ENCODE results near the gene CD46.

The CD46 gene

DNA sequence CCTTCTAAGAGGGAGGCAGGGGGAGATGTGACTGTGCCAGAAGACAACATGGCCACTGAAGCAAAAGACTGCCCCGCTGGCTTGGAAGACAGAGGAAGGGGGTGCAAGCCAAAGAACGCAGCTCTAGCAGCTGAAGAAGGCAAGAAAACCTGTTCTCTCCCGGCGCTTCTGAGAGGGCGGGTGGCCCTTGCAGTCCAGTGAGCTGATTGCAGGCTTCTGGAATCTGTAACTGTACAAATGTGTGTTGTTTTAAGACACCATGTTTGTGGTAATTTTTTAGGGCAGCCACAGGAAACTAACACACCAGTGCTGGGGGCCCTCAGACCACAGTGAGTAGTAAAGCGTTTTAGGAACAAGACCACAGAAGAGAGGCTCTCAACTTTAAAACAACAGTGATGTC, 47.0 kb downstream of the CD46 start:
- no peak for DNase-seq

GRCh38 chr1:207799989-207800648, 48.3 kb downstream of the CD46 start:
- DNase-seq = no peak

DNA sequence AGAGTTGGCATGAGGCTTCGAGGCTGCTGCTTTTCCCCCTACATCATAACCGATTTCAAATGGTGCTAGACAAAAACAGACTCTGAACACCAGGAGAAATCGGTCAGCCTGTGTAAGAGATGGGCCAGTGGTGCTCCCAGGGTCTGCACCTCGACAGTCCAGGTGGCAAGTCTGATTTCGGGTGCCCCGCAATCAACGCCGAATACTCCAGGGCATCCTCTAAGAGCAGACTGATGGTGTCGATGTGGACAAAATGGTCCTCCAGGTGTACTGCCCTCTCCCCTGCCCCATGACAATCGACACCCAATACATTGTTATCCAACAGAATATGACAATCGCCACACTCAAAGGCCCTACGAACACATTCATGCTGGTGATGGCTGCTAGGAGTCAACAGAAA, 50.0 kb downstream of the CD46 start:
- DNase-seq = no peak

DNA sequence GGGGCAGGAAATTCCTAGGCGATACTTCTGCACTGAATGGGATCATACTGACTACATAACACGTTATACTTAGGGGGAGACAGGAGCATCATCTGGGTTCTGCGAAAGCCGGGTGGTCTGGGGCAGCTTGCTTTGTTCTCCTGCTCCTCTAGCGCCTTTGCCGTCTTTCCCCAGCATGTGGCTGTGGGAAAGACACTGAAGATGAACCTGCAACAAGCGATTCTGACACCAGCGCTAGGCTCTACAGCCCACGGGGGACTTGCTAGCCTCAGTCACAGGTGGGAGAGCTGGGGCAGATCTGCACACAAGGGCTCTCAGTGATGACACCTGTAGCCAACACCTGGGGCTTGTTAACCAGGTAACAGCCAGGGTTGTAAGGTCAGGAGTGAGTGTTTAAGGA, 51.8 kb downstream of the CD46 start:
- no peak for DNase-seq

GRCh38 chr1:207804721-207805468, 53.0 kb downstream of the CD46 start:
- no peak for DNase-seq

DNA sequence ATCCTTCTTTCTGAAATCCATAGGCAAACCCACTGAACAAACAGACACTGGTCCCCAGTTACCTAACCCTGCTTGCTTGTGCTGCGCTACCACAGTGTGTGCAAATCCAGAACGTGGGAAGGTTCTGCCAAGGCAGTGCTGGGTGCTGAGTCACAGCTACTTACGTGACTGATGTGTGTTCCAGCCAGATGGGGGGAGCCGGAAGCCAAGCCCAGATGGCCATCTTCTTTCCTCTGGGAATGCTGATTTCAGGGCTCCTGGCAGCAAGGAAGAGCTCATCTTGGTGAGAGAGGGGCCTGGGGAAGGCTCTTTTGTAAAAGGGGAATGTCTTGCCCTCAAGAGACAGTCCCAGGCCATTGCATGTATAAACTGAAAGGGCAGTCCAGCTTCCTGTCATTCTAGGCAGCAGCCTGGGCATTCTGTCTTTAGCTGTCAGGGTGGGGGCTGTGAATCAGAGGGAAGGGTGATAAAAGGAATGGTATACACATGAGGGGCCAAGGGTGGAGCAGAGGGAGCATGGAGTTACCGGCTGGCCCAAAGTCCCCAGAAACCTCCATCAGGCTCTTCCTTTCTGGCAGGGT, 54.1 kb downstream of the CD46 start:
- DNase-seq = no peak

GRCh38 chr1:207806531-207807325, 54.9 kb downstream of the CD46 start:
- no peak for DNase-seq

DNA sequence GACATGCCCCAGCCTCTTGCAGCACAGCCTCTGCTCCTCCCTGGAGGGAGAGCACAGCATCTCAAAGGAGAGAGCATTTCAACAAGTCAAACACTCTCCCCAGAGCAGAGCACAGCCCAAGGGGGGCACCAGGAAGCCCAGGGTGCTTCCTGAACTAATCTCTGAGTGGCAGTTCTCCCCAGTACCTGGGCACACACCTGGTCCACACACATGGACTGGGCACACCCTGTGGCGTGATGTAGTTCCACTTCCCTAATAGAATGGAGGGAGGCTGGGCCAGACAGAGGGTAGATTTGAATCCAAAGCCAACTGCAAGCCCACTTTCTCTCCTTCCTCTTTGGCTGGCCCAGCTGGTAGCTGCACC, 55.5 kb downstream of the CD46 start:
- DNase-seq = no peak

DNA sequence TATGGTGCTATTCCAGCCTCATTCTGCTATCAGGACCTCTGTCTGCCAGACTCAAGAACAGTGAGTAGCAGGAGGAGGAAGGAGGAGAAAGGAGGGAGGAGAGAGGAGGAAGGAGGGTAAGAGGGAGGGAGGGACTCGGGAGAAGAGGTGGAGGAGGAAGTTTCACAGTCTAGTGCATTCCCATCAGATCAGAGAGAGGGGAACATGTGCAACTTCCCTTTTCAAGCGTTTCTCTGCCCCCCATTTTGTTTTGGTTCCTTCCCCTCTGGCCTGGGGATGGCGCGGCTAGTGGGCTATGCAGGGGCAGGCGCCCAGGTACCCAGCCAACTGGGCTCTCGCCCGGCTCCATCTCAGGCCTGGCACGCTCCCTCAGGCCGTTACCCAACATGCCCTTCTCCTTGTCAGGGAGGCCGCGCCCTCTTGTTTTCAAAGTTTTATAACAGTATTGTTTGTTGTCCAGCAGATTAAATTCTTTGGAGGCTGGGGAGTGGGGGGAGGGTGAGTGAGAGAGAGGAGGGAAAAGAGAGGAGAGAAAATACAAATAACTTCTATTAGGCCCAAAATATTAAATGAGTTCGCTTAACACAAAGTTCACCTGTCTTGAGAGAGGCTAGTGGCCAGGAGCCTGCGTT, 56.0 kb downstream of the CD46 start:
- DNase-seq = no peak

DNA sequence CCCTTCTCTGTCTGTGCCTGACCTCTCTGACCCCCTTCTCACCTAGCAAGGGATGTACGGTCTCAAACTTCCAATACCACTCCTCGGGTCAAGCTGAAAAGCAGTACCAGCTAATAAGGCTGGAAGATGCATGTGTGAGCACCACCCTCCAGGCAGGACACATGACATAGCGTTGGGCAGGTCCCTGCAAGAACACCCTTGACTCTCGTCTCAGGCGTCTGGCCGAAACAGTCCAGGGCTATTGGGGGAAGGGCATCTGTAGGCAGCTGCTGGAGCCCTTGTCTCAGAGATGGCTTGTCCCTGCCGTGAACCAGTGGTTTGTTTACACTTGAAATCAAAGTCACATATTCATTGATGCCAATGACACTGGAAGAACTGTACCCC, 56.5 kb downstream of the CD46 start:
- no peak for DNase-seq

GRCh38 chr1:207808911-207809555, 57.2 kb downstream of the CD46 start:
- DNase-seq = no peak

DNA sequence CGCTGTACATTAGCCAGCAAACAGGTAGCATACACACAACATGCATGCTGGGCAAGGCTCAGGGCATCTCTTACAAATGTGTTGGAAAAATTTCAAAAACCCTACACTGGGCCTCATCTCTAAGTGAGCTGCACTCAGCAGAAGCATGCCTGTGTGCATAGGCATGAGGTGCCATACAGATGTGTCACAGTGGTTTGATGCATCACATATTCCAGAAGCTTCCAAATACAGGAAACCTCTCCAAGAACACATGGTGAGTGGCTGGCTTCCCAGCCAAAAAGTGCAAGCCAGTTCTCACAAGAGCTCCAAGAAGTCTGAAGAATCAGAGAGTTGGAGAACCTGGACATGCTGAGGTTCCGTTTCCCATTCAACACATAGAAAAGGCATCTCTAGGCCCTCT, 58.3 kb downstream of the CD46 start:
- DNase-seq = no peak

DNA sequence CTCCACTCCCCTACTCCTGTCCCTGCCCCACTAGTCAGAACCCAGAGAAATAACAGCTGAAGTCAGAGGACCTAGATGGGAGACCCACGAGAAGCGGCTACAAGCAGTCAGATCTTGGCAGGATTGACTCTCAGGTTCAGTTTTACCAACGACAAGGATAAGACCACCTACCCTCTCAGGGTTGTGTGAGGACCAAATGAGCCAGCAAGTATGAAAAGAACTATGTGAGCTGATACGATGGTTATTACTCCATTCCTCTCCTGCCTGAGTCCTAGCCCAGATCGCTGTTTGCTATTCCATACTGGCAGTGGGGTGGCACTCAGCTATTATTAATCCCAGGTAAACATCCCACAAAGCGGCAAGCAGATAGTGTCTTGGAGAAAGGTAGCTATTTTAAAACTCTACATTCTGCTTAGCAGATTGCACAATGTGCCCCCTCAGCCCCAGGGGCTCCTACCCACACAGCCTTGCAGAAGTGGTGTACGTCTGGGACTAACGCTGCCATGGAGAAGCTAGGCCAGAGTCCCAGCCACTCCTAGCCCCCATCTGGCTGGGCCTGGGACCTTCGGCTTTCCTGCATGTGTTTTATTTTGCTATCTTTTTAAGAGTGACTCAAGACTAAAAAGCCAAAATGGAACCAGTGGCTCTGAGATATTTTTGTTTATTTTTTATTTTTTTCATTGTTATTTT, 58.9 kb downstream of the CD46 start:
- no peak for DNase-seq

DNA sequence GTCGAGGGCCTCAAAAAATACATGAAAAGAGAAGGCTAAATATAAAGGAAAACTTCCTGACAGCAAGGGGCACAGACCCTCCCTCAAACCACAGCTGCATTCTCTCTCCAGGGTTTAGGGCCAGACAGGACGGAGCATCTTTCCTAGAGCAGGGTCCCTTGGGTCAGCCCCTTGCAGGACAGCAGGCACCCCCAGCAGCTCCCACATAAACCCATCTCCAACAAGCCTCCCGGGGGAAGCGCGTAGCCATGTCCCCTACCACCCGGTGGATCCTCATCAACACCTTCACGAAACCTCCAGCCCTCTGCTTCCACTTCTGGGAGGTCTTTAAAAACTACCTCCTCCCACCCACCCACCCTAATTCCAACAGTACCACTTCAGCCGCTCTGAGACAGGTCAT, 59.5 kb downstream of the CD46 start:
- DNase-seq = no peak

- DNase-seq = no peak
Measured at GRCh38 chr1:207811920-207812720, 60.3 kb downstream of the CD46 start.

DNA sequence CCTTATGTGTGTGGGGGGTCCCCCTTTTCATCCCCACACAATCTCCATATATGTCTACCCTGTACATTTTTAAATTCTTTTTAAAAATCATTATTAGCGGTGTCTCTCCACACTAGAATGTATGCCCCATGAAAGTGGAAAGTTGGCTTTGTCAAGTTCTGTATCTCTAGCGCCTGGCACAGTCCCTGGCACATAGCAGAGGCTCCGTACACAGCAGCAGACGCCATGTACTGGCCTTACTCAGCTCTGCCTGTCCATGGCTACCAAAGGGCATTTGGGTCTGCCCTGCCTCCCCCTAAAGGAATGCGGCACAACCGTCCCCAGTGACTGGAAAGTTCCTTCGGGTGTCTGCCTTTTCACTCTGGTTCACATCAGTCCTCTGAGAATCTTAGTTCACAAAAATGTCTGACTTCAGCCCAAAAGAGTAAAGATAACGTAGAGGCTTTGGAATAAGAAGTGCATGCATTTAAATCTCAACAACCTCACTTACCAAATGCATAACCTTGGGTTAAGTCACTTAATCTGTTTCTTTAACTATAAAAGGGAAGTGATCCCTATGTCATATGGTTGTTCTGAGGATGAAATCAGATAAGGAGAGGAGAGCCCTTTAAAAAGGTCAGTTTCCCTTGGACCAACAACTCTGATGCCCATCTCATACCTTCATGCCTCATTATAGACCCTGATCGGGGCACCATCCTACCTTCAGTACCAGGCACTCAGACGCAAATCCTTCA, 61.1 kb downstream of the CD46 start:
- DNase-seq = no peak

DNA sequence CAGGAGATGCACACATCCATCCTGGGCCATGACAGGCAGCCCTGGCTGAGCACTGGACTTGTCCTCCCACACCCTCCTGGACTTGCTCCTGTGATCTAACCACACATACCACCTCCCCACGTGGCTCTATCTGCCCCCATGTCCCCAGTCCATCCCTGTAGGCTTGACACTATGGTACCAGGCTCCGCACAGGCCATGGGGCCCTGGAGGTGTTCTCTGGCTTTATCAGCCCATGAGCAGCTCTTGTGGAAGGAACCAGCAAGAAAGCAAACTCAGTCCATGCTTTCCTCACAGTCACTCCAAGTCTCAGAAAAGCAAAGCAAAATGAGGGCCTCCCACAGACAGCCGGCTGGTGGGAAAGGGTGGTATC, 61.6 kb downstream of the CD46 start:
- DNase-seq = no peak

DNA sequence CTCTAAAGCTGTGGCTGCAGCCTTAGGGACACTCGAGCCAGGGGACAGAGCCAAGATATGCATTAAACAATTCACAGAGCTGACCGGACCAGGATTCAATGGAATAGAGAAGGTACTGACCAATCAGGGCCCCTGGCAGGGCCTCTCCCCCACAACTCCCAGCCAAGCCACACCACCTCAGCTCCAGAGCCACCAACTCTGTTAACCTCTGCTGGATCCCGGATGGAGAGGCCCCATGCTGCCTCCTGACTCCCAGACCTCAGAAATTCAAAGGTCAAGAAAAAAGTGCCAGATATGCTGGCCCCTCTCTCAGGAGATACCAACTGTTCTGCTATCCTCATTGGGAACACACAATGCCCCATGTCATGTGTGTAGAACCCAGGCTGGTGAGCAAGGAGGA, 62.1 kb downstream of the CD46 start:
- DNase-seq = no peak

DNA sequence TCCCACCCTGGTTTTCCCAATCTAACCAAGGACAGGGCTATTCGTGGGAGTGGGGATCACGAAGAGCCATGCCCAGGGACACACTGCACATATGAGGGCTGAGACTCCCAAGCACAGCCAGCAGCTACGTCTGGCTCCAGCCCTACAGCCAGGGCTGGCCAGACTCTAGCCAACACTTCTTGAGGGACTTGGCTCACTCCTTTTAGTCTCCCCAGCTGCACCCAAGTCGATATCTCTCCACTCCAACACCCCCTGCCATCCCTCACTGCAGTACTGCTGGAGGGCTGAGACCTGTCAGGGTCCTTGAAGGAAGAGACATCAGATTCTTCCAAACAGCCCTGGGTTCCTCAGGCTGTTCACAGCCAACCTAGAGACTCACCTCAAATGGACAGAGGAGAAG, 62.6 kb downstream of the CD46 start:
- no peak for DNase-seq

GRCh38 chr1:207815466-207815865, 63.6 kb downstream of the CD46 start:
- no peak for DNase-seq

DNA sequence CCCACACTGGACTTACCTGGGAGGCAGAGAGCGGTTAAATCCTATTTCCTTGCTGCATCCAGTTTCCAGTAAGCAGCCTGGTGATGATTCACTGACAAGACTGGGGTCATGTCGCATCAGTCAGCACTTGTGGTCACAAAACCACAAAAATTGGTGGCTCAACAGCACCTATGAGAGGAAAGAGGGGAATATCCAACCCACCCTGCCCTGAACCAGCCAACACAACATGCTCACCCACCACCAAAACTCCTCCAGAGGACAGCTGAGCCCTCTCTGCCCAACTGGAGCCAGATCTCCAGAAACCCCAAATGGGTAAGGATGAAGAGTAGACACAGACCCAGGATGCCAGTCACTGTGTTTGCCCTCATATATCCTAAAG, 64.0 kb downstream of the CD46 start:
- DNase-seq = no peak
